NCI-H1436 treated with DMSO at 0.1 percent for 48 hours (cell line): Measurements from ENCODE around the gene NAPA.

Experiments
- DNase-seq: peaks from one replicate; lab custom pipeline; 2025; lab: John Stamatoyannopoulos, UW

The NAPA gene

DNA sequence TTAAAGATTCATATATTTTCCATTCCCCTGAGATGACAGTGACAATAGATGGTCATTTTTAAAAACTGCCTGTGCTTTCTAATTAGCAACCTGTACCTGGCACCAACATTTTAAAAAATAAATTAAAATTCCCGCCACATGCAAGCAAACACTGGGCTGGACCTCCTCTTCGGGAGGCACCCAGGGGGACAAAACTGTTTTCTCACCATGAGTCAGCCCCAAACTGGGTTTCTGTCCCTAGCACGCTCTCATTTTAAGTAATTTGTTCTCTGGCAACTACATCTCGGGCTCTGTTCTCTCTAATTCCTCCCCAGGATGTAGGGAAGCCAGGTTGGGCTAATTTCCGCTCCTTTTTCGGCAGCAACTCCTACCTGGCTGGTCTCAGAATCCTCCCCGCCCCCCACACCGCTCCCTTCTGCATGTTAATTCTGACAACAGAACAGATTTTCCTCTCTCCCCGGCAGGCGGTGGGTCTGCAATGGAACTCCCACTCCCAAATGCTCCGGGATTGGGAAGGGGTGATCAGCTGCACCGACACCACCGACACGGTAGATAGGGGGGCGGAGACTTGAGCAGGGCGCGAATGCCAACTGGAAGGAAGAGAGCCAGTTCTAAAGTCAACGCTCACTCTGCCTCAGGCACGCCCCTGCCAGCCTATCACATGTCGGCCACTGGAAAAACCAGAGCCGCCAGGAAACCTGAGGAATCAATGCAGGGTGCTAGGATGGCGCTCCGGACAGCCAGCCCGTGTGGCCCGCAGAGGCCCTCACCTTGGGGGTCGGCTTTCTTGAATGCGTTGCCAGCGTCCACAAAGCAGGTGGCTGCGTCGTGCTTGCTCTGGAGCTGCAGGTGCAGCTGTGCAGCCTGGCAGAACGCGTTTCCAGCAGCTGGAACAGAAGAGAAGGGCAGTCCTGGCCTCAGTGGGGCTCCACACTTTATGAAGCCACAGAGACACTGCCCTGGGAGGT lies 14.7 kb downstream of the NAPA start:
- no peak for DNase-seq

- DNase-seq: no peak
Observed at GRCh38 chr19:47499371-47499770, 15.5 kb downstream of the NAPA start.

- no peak for DNase-seq
Observed at GRCh38 chr19:47498561-47498960, 16.3 kb downstream of the NAPA start.

DNA sequence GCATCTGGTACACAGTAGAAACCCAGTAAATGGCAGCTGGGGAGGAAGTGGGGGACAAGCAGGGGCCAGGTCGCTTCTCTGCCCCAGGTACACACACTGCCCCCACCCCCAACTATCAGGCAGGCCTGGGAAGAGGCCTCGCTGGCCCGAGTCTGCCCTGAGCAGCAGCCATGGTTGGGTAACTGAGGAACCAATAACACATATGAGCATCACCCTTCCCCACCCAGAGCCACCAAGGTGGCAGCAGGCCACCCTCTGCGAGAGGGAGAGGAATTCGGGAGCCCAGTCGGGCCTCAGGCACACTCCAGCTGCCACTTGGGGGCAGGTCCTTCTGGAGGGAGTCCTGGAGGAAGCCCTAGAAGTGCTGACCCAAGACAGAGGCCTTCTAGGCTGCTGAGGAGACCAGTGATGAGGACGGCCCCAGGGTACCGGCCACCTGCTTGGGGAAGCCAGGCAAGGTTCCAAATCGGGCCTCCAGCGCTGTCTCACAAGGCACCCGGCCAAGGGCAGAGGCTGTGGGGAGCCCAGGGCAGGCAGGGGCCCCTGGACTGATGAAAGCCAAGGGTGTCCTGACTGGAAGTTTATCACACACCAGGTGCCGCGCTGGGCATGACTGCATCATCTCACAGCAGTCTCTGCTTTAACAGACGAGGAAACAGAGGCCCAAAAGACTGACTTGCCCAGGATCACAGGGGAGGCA lies 16.9 kb downstream of the NAPA start:
- no peak for DNase-seq

GRCh38 chr19:47497050-47497766 lies 17.7 kb downstream of the NAPA start:
- no peak for DNase-seq

DNA sequence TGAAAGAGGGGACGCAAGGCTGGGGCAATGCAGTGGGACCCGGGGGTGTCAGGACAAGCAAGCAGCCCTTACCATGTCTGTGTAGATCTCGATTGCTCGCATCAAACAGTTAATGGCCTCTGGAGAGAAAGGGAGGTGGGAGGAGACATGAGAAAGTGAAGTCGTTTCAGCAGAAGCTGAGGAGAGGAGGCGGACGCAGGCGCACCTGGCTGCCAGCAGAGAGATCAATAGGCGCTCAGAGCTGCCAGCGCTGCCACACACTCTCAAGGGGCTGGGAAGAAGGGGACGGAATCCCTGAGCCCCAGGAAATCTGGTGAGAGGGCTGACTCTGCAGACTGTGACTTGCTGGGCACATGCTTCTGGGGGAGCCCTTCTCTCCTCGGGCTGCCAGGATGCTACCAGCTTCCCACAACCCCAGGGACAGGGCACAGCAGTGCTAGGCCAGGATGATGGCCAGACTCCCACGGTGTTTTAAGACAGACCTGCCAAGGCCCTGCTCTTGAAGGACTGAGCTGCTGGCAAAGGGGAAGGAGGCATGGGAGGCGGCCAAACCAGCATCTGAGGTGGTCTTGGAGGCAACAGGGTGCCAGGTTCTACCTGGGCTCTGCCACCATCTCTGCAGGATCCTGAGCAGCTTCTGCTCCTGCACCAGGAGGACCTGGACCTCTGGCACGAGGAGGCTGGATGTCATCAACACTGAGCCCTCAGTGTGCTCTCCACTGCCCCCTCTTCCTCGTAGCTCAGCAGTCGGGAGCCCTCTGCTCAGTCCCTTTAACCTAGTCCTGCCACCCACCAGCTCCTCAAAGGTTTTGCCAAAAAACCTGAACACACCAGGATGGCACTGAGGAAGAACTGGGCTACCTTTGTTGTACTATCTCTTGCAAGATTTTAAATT lies 19.1 kb downstream of the NAPA start:
- no peak for DNase-seq

GRCh38 chr19:47494729-47495128 lies 20.1 kb downstream of the NAPA start:
- DNase-seq: no peak

- no peak for DNase-seq
Observed at GRCh38 chr19:47494211-47494547, 20.7 kb downstream of the NAPA start.

- DNase-seq: no peak
Observed at GRCh38 chr19:47493378-47494210, 21.3 kb downstream of the NAPA start.

DNA sequence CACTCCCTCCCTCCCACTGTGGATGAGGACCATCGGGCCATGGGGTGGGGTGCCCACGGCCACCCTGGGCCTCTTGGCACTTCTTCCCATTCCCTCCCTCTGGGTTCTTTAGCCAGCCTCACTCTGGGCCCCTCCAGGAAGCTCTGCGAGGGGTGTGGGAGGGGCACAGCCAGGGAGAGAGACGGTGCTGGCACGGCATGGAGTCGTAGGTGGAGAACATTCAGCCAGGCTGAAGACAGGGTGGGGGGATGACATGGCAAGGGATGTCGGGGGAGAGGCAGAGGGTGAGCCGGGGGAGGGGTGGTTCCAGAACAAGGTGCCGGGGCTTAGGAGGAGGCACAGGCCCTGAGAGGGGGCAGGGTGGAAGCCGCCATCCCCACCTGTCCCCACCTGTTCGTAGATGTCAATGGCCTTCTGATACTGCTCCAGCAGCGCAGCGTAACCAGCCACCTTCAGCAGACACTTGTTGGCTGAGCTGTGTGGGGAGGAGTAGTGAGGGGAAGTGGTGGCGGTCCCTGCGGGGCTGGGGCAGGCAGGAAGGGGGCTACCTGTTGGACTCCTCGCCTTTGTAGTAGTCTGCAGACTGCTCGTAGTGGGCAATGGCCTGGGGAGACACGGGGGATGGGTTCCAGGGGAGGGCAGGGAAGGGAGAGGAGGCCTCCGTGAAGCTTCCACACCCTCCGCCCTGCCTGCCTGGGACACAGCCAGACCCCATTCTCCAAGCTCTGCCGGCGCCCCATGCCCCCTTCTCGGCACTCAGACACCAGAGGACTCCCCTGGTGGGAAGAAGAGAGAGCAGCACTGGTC lies 22.1 kb downstream of the NAPA start:
- DNase-seq: no peak

- DNase-seq: no peak
Observed at GRCh38 chr19:47492137-47492533, 22.7 kb downstream of the NAPA start.

- DNase-seq: no peak
Observed at GRCh38 chr19:47491358-47492136, 23.3 kb downstream of the NAPA start.

- no peak for DNase-seq
Observed at GRCh38 chr19:47490847-47491246, 24.0 kb downstream of the NAPA start.

DNA sequence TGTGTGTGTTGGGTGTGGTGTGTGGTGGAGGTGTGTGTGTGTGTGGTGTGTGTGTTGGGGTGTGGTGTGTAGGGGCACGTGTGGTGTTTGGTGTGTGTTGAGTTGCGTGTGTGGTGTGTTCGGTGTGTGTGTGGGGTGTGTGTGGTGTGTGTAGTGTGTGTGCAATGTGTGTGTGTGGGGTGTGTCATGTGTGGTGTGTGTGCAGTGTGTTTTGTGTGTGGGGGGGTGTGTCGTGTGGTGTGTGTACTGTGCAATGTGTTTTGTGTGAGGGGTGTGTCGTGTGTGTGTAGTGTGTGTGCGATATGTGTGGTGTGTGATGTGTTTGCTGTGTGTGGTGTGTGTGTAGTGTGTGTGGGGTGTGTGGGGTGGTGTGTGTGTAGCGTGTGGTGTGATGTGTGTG lies 24.8 kb downstream of the NAPA start:
- no peak for DNase-seq

- DNase-seq: no peak
Observed at GRCh38 chr19:47489072-47489914, 25.6 kb downstream of the NAPA start.

- DNase-seq: no peak
Observed at GRCh38 chr19:47487551-47488515, 27.0 kb downstream of the NAPA start.

DNA sequence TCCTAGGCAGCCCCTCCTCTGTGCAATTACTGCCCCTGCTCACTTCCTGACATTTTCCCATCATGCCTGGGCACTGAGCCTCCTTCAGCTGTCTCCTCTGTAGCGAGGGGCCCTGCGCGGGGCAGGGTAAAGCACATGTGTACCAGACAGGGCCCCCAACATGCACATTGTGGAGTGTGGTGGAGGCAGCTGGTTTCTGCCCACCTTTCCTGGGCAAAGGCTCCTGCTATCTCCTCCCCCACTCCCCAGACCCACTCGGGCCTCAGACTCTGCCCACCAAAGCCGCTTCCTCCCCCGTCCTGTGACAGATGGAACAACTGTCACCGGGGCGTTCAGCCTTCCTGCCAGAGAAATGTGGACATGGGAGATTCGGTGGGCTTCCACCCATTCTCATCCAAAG lies 28.0 kb downstream of the NAPA start:
- no peak for DNase-seq
